ENCODE data around the gene BBC3. TPM values are rescaled to one million over a fixed set of nuclear protein-coding genes. Genes with fewer than 3 reads are reported as not detected.
A peak's percentile ranks its signal among the peaks of the same experiment; 100 is the strongest.

BBC3 gene
- total RNA-seq, 2 donors from 2014 or later = 21.9 to 84.2 TPM

DNA sequence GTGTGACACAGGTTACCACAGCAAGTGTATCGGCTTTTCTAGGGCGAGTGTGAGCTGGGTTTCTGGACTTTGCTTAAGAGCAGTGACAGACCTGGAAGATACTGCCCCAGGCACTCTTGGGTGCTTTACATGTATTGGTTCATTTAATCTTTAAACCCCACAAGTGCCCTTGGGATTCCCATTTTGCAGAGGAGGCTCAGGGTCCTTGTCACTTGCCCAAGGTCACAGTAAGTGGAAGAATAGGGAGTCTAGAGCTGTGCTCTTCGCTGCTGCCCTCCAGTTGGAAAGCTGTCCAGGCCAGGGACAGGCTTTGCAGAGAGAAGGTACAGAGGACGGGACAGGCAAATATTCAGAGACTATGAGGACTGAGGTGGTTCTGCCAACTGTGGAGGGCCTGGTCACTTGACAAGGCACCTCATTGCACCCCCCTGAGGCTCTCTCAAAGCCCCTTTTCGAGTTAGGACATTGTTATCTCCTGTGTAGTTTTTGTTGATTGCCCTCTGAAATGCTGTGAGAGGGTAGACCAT, 42.4 kb downstream of the BBC3 start:
- no peak for ATAC-seq
- no peak for DNase-seq (ENCODE audit: low spot score in 2 of 2)
- Mint-ChIP-seq H3K9me3 (no peaks in the 10 kb centered on the region), H3K27ac (peak overlapping the region; percentile 86 to 91), H3K36me3 (peaks cover 22 to 51% of the 10 kb centered on the region in 2 donors)

DNA sequence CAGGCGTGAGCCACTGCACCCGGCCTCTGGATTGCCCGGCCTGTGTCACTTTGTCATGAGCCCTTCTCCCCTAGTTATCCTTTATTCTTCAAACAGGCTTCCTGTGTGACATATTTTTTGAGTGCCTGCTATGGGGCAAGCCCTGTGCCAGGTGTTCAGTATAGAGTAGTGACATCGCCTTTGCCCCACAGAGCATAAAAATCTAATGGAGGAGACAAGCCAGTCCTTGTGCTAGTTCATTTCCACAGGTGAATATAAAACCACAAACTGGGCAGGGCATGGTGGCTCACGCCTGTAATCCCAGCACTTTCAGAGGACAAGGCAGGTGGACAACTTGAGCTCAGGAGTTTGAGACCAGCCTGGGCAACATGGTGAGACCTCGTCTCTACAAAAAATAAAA, 43.2 kb downstream of the BBC3 start:
- Mint-ChIP-seq H3K27ac (peak overlapping the region; percentile 86 to 89), H3K36me3 (peaks cover 22 to 58% of the 10 kb centered on the region in 2 donors), H3K9me3 (no peaks in the 10 kb centered on the region)
- DNase-seq (ENCODE audit: low spot score in 2 of 2) (no peak), ATAC-seq (no peak)

DNA sequence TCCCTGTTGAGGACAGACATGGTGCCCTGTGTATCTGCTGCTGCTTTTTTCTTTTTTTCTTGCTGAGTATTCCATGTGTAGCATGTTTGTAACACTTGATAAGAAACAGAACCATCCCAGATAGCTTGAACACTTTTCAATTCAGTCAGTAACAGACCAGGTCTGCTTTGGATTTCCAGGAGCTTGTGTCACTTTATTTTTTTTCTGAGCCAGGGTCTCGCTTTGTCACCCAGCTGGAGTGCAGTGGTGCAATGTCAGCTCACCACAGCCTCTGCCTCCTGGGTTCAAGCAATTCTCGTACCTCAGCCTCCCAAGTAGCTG, 43.7 kb downstream of the BBC3 start:
- H3K9me3 Mint-ChIP-seq = no peaks in the 10 kb centered on the region
- no peak for DNase-seq (ENCODE audit: low spot score in 2 of 2)
- no peak for ATAC-seq
- peaks cover 23 to 62% of the 10 kb centered on the region in 2 donors for H3K36me3 Mint-ChIP-seq
- peak overlapping the region; percentile 86 to 89 for H3K27ac Mint-ChIP-seq

DNA sequence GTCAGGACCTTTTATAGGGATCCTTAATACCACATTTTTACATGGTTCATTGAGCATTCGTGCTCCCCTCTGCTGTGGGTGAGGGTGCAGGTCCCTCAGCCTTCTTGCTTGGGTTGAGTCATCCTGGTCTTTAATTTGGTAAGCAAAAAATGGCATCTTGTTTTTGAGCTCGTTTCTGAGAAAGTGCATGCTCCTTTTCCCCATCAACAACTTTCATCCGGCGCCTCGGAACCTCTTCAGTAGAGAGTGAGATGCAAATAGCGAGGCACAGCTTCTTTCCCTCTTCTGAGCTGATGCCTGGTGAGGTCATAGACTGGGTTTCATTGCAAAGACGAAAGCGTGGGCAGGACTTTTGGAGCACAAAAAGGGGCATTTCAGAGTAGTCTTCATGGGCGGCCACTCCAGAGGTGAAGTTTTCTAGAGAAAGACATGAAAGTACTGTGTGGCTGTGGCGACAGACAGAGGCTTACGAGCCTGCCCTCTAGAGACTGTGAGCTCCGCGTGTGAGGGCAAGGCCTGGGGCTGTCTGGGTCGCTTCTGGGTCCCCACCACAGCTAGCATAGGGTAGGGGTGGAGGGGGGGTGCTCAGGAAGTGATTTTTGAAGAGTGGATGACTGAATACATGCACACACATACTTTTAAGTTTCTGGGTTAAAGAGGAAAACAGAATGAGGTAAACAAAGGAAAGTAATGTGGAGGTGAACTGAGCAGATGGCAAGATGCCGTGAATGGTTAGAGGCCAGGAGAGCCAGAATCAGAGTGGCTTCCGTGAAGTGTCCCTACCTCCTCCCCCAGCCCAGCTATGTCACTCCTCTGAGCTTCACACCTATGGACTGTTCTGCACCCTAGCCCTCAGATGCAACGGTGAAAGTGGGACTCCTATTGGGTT, 44.3 kb downstream of the BBC3 start:
- H3K9me3 Mint-ChIP-seq = no peaks in the 10 kb centered on the region
- peak; percentile 75 to 76 for ATAC-seq
- H3K27ac Mint-ChIP-seq = peak overlapping the region; percentile 86 to 89
- peak; percentile 83 to 84 for DNase-seq (ENCODE audit: low spot score in 2 of 2)
- peaks cover 27 to 67% of the 10 kb centered on the region in 2 donors for H3K36me3 Mint-ChIP-seq

DNA sequence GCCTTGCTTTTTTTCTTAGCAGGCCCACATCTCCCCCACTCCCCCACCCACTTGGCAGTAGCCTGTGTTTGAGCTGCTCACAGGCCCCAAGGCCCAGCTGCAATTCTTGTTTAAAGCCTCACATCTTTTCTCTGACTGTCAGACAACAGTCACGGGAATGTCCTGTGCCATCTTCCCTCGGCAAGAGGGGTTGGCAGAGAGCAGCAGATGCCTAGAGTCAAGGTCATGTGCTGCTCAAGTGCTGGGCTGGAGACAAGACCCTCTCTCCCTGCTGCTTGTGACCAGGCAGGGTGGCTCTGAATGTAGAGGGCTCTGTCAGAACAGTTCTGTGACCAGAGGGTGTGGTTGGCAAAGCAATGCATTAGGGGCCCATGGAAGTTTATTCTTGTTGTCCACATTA, 47.4 kb downstream of the BBC3 start:
- no peak for ATAC-seq
- peaks cover 25 to 64% of the 10 kb centered on the region in 2 donors for H3K36me3 Mint-ChIP-seq
- no peak for DNase-seq (ENCODE audit: low spot score in 2 of 2)

DNA sequence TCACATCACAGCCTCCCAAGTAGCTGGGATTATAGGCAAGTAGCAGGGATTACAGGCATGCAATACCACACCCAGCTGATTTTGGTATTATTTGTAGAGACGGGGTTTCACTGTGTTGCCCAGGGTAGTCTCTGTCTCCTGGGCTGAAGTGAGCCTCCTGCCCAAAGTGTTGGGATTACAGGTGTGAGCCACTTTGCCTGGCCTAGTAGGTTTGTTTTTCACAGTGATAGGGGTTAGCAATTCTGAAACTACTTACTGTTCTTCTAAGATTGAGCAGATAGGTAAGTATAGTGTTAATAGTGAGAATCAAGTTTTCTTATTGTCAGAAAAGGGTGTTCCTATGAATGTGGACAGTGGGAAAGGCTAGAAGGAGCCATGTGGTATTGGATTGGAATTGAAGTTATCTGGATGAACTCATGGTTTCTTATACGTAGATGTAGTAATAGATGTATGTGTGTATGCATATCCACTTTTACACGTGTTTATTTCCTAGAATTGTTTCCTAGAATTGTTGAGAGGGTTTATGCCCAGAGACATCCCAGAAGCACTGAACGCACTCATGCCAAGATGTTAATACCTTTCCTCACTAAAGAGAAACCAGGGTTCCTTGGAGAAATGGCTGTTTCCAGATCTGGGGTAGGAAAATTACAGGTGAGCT, 51.2 kb downstream of the BBC3 start:
- peaks cover 20 to 73% of the 10 kb centered on the region in 2 donors for H3K36me3 Mint-ChIP-seq
- peak overlapping the region; percentile 62 to 68 for H3K27ac Mint-ChIP-seq
- ATAC-seq (peak; percentile 32 to 54), DNase-seq (ENCODE audit: low spot score in 2 of 2) (peak in 1 of 2 donors; percentile 43)
- no peaks in the 10 kb centered on the region for H3K9me3 Mint-ChIP-seq

More for the DNA sequence above, 47.4 kb downstream of the BBC3 start:
- Mint-ChIP-seq H3K27ac (peak overlapping the region; percentile 81 to 91), H3K9me3 (no peaks in the 10 kb centered on the region)

DNA sequence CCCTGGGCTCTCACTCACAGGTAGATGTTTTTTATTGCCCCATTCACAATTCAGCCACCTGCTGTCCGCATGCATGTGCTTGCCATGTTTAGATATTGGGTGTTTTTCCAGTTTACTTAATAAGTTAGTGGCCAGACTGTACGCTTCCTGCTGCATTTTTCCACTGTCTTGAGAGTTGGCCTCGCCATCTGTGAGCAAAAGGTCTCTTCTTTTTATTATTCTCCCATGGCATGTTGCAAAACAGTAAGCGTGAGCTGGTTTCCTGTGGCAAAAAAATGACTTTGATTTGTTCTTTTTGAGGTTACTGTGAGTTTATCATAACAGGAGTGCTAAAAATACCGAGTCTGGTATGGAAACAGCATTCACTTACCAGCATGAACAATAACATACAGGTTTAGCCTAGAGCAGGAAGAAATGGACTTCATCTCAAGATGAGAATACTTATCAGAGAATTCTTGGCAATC, 54.3 kb downstream of the BBC3 start:
- DNase-seq (ENCODE audit: low spot score in 2 of 2) (peak in 1 of 2 donors; percentile 36), ATAC-seq (peak; percentile 86 to 87)
- Mint-ChIP-seq H3K36me3 (peaks cover 27 to 57% of the 10 kb centered on the region in 2 donors), H3K27ac (peak overlapping the region; percentile 85 to 96), H3K9me3 (no peaks in the 10 kb centered on the region)

DNA sequence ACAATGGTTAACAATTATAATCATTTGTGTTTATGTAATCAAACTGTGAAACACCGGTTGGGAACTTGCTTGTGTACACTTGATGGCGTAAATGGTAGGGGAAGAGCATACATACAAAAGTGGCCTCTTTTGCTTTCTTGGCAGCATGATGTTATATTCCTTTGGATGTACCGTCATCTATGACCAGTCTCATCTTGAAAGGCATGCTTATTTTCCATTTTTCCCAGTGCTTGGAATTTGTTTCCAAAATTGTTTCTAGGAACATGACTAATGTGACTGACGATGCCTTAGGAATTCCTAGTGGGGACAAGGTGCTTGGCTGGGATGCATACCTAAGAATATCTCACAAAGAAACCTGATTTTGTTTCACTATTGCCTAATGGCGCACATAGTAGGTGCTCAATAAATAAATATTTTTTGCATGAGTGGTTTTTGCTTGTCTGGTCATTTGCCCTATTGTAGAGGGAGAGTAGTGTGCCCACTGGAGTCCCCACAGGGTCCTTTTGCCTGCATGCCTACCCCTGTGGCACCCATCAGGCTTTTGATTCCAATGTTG, 54.9 kb downstream of the BBC3 start:
- peak overlapping the region; percentile 85 to 96 for H3K27ac Mint-ChIP-seq
- ATAC-seq = no peak
- H3K36me3 Mint-ChIP-seq = peaks cover 27 to 57% of the 10 kb centered on the region in 2 donors

DNA sequence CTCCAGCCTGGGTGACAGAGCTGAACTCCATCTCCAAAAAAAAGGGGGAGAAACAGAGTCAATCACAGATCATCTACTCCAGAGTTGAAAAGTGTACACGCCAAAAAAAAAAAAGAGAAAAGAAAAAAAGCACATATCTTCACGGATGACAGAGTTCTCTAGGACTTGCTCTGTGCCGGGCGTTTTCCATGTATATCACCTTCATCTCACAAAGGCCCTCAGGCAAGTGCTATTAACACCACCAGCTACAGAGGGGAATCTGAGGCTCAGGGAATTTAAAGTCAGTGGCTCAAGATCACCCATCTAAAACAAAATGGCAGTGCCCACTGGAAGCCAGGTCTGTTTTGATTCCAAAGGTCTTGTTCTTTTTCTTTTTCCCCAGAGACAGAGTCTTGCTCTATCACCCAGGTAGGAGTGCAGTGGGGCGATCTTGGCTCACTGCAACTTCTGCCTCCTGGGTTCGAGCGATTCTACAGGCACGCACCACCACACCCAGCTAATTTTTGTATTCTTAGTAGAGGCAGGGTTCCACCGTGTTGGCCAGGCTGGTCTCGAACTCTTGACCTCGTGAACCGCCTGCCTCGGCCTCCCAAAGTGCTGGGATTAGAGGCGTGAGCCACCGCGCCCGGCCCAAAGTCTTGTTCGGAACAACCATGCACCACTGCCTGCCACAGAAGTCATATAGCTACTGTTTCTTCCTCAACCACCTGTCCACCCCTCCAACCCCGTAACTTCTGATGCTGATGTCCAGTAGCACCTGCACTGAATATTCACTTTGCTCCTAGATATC, 58.1 kb downstream of the BBC3 start:
- no peak for DNase-seq (ENCODE audit: low spot score in 2 of 2)
- no peak for ATAC-seq
- Mint-ChIP-seq H3K36me3 (peaks cover 34 to 44% of the 10 kb centered on the region in 2 donors), H3K9me3 (no peaks in the 10 kb centered on the region), H3K27ac (peak overlapping the region; percentile 59 to 76)

More for the DNA sequence above, 54.9 kb downstream of the BBC3 start:
- no peaks in the 10 kb centered on the region for H3K9me3 Mint-ChIP-seq
- no peak for DNase-seq (ENCODE audit: low spot score in 2 of 2)

Other genes starting within 250 kb of the BBC3 start
- gene NPAS1, start 211.4 kb downstream of the BBC3 start, total RNA-seq = under 1 TPM in 1 of 2 donors, not detected in 1; 0.58 TPM
- 10 to 100 TPM; 41.4 to 51.0 TPM for gene TMEM160, start 182.6 kb downstream of the BBC3 start, total RNA-seq
- gene ZC3H4, start 117.4 kb downstream of the BBC3 start, total RNA-seq = 100 to 1,000 TPM in 1 of 2 donors, 10 to 100 TPM in 1; 49.8 to 112 TPM
- 100 to 1,000 TPM; 121 to 178 TPM for gene SAE1, start 100.4 kb downstream of the BBC3 start, total RNA-seq
- 10 to 100 TPM; 50.0 to 60.2 TPM for gene CCDC9, start 25.3 kb upstream of the BBC3 start, total RNA-seq
- 10 to 100 TPM; 16.9 to 20.0 TPM for gene INAFM1, start 43.7 kb upstream of the BBC3 start, total RNA-seq
- gene C5AR1, start 78.7 kb upstream of the BBC3 start, total RNA-seq = 1 to 10 TPM; 1.3 to 3.2 TPM
- gene C5AR2, start 101.0 kb upstream of the BBC3 start, total RNA-seq = not detected
- 10 to 100 TPM; 16.7 to 19.2 TPM for gene DHX34, start 118.1 kb upstream of the BBC3 start, total RNA-seq
- gene MEIS3, start 188.3 kb upstream of the BBC3 start, total RNA-seq = under 1 TPM in 1 of 2 donors, not detected in 1; 0.12 TPM
- under 1 TPM; 0.11 to 0.41 TPM for gene SLC8A2, start 240.7 kb upstream of the BBC3 start, total RNA-seq

Data from activated naive CD4-positive, alpha-beta T cell treated with anti-CD3 and anti-CD28 coated beads, Interleukin-2, amount 50 U/mL, for 72 hours (primary cell).